Neural cell (in vitro differentiated cells): ENCODE data around the gene PTPRO.

Source experiments
- EZH2 ChIP-seq: fragments of 200-600, 300-800 bp; shearing (Covaris generic), sonication (generic); IDR thresholded peaks from 2 replicates; pipeline ENCODE4 v1.6.1; 2014; ENCODE audit warnings: antibody characterized with exemption, low read length, borderline replicate concordance, mild to moderate bottlenecking; ENCODE audit not compliant: insufficient read depth, poor library complexity, severe bottlenecking
- POLR2AphosphoS5 ChIP-seq: IDR thresholded peaks from 2 replicates; pipeline ENCODE4 v1.6.1; 2012
- TAF1 ChIP-seq: IDR thresholded peaks from 2 replicates; pipeline ENCODE4 v1.6.1; 2012; ENCODE audit warnings: low read depth
- TF ChIP-seq, protein P1 (sequence below): fragments of 450-650 bp; IDR thresholded peaks from 2 replicates; pipeline ENCODE4 v1.5.1; 2014; ENCODE audit warnings: antibody characterized with exemption, mild to moderate bottlenecking, moderate library complexity; ENCODE audit not compliant: poor library complexity, severe bottlenecking
- TF ChIP-seq, protein P2 (sequence below): IDR thresholded peaks from 2 replicates; pipeline ENCODE4 v1.6.1; 2012; ENCODE audit warnings: borderline replicate concordance

DNA sequence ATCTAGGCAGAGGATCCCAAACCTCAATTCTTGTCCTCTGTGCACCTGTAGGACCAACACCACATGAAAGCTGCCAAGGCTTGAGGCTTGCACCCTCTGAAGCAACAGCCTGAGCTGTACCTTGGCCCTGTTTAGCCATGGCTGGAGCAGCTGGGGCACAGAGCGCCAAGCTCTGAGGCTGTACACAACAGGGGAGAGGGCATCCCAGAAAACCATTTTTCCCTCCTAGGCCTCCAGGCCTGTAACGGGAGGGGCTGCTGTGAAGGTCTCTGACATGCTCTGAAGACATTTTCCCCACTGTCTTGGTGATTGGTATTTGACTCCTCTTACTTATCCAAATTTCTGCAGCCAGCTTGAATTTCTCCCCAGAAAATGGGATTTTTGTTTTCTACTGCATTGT lies 22.4 kb upstream of the PTPRO start:
- TF ChIP-seq, protein P1, sequence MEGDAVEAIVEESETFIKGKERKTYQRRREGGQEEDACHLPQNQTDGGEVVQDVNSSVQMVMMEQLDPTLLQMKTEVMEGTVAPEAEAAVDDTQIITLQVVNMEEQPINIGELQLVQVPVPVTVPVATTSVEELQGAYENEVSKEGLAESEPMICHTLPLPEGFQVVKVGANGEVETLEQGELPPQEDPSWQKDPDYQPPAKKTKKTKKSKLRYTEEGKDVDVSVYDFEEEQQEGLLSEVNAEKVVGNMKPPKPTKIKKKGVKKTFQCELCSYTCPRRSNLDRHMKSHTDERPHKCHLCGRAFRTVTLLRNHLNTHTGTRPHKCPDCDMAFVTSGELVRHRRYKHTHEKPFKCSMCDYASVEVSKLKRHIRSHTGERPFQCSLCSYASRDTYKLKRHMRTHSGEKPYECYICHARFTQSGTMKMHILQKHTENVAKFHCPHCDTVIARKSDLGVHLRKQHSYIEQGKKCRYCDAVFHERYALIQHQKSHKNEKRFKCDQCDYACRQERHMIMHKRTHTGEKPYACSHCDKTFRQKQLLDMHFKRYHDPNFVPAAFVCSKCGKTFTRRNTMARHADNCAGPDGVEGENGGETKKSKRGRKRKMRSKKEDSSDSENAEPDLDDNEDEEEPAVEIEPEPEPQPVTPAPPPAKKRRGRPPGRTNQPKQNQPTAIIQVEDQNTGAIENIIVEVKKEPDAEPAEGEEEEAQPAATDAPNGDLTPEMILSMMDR = no peak
- TF ChIP-seq POLR2AphosphoS5 (no peak), EZH2 (no peak), TAF1 (no peak)
- TF ChIP-seq, protein P2, sequence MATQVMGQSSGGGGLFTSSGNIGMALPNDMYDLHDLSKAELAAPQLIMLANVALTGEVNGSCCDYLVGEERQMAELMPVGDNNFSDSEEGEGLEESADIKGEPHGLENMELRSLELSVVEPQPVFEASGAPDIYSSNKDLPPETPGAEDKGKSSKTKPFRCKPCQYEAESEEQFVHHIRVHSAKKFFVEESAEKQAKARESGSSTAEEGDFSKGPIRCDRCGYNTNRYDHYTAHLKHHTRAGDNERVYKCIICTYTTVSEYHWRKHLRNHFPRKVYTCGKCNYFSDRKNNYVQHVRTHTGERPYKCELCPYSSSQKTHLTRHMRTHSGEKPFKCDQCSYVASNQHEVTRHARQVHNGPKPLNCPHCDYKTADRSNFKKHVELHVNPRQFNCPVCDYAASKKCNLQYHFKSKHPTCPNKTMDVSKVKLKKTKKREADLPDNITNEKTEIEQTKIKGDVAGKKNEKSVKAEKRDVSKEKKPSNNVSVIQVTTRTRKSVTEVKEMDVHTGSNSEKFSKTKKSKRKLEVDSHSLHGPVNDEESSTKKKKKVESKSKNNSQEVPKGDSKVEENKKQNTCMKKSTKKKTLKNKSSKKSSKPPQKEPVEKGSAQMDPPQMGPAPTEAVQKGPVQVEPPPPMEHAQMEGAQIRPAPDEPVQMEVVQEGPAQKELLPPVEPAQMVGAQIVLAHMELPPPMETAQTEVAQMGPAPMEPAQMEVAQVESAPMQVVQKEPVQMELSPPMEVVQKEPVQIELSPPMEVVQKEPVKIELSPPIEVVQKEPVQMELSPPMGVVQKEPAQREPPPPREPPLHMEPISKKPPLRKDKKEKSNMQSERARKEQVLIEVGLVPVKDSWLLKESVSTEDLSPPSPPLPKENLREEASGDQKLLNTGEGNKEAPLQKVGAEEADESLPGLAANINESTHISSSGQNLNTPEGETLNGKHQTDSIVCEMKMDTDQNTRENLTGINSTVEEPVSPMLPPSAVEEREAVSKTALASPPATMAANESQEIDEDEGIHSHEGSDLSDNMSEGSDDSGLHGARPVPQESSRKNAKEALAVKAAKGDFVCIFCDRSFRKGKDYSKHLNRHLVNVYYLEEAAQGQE = no peak
